AG09309 (cell line): ENCODE data around the gene DUSP10.

Source experiments
- DNase-seq: peaks from one replicate; pipeline ENCODE4 v3.0.0-alpha.2; 2010; ENCODE audit warnings: low read depth
- H3K4me3 ChIP-seq: 2 replicates; pipeline ENCODE4 v1.5.1; 2011; ENCODE audit warnings: mild to moderate bottlenecking, low read depth, low read length, moderate library complexity; ENCODE audit not compliant: control insufficient read depth
- TF ChIP-seq, protein P1 (sequence below): IDR thresholded peaks from 2 replicates; pipeline ENCODE4 v1.5.1; 2011; ENCODE audit warnings: mild to moderate bottlenecking, low read depth, low read length, inconsistent platforms; ENCODE audit not compliant: insufficient read depth, control insufficient read depth; ENCODE audit errors: missing control alignments

Gene DUSP10

GRCh38 chr1:221747839-221748238, 6.0 kb upstream of the DUSP10 start:
- no peak overlapping the region for H3K4me3 ChIP-seq
- no peak for DNase-seq
- TF ChIP-seq, protein P1, sequence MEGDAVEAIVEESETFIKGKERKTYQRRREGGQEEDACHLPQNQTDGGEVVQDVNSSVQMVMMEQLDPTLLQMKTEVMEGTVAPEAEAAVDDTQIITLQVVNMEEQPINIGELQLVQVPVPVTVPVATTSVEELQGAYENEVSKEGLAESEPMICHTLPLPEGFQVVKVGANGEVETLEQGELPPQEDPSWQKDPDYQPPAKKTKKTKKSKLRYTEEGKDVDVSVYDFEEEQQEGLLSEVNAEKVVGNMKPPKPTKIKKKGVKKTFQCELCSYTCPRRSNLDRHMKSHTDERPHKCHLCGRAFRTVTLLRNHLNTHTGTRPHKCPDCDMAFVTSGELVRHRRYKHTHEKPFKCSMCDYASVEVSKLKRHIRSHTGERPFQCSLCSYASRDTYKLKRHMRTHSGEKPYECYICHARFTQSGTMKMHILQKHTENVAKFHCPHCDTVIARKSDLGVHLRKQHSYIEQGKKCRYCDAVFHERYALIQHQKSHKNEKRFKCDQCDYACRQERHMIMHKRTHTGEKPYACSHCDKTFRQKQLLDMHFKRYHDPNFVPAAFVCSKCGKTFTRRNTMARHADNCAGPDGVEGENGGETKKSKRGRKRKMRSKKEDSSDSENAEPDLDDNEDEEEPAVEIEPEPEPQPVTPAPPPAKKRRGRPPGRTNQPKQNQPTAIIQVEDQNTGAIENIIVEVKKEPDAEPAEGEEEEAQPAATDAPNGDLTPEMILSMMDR, result no peak

- DNase-seq, result no peak
- peak overlapping the region; percentile 55 for H3K4me3 ChIP-seq
- TF ChIP-seq, protein P1, result no peak
These were observed 1.7 kb upstream of the DUSP10 start for GRCh38 chr1:221743416-221744208.

DNA sequence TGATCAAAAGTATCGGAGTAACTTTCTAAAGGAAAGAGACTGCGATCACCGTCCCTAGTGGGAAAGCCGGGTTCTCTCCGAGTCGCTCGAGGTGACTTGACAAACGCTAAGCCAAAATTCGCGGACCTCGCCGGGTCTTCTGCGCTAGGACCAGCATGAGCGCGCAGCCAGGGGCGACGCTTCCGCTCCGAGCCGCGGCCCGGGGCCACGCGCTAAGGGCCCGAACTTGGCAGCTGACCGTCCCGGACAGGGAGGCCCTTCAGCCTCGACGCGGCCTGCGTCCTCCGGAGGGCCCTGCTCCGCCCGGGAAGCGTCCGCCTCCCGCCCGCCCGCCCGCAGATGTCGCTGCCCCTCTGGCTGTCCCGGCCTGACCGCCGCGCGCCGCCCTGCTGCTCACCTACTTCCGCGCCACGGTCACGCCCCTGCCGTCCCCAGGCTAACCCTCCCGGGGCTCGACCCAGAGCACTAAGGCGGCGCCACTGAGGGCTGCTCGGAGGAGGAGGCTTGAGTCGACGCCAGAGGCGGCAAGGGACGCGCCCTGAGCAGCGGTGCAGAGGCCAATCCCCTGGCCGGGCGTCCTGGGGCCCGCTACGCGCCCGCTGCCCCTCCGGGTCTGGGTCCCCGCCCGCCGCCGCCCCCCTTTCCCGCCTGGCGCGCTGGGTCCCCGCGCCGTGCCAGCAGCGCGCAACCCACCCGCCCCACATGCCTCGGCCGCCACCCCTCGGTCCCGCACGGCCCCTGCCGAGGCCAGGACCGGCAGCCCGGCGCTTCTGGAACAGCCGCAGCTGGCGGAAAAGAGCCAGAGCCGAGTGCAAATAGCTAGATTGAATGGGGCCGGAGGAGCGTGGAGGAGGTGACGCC, 896 bp upstream of the DUSP10 start:
- TF ChIP-seq, protein P1, result no peak
- no peak for DNase-seq
- peak overlapping the region; percentile 55 for H3K4me3 ChIP-seq

GRCh38 chr1:221740993-221741702, 741 bp downstream of the DUSP10 start:
- H3K4me3 ChIP-seq, result peak overlapping the region; percentile 87
- DNase-seq, result no peak
- TF ChIP-seq, protein P1, result no peak

- no peak for DNase-seq
- TF ChIP-seq, protein P1, result no peak
These were observed 1.4 kb downstream of the DUSP10 start for GRCh38 chr1:221740369-221740992.

DNA sequence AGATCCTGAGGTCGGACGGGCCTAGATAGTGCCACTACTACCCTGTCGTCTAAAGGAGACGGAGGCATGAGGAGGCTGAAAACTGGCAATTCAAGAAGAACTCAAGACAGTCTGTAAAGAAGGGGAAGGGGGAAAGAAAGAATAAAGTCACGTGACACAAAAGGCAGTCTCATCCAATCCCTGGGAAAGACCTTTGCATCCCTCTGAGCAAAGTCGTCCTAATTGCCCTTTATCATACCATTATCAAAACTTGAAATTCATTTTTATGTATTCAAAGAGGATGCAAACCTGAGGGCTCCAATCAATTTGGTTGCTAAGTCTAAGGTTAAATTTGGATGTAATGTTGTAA, 2.2 kb downstream of the DUSP10 start:
- TF ChIP-seq, protein P1, result no peak
- H3K4me3 ChIP-seq, result peak overlapping the region; percentile 87; the same call in 1 of the 2 replicates
- no peak for DNase-seq

More at GRCh38 chr1:221740369-221740992, 1.4 kb downstream of the DUSP10 start:
- H3K4me3 ChIP-seq, result peak overlapping the region; percentile 87
